Keratinocyte (primary cell): Measurements from ENCODE around the gene SEL1L. TPM values are rescaled to one million over a fixed set of nuclear protein-coding genes. Genes with fewer than 3 reads are reported as not detected.

Experiments used
- DNase-seq: peaks from one replicate; pipeline ENCODE4 v3.0.0-alpha.2; 2011; ENCODE audit warnings: low read depth, missing footprints, low spot score
- FAIRE-seq: peaks from 2 replicates; lab custom pipeline; 2011; peaks lifted over from hg19 to GRCh38; lab: Jason Lieb, UNC
- H2AFZ ChIP-seq: 2 replicates; pipeline ENCODE4 v1.6.0; 2012; ENCODE audit warnings: low read length, control low read depth, inconsistent platforms; ENCODE audit not compliant: control insufficient read depth
- H3K27ac ChIP-seq: 2 replicates; pipeline ENCODE4 v1.5.1; 2011; ENCODE audit warnings: low read length; ENCODE audit not compliant: control insufficient read depth, insufficient read depth
- H3K27me3 ChIP-seq: 3 replicates; pipeline ENCODE4 v1.6.0; 2011; ENCODE audit warnings: low read length; ENCODE audit not compliant: control insufficient read depth, insufficient read depth; ENCODE audit errors: extremely low read depth
- H3K36me3 ChIP-seq, 2 experiments: 2 replicates in 1 of 2; 3 replicates in 1 of 2; pipeline ENCODE4 v1.5.1; 2011; ENCODE audit warnings: low read length in 2 of 2, mild to moderate bottlenecking in 1 of 2; ENCODE audit not compliant: control insufficient read depth in 2 of 2, insufficient read depth in 2 of 2; ENCODE audit errors: extremely low read depth in 1 of 2
- H3K4me1 ChIP-seq: 3 replicates; pipeline ENCODE4 v1.5.1; 2011; ENCODE audit warnings: low read length; ENCODE audit not compliant: control insufficient read depth, insufficient read depth; ENCODE audit errors: extremely low read depth
- H3K4me2 ChIP-seq: 3 replicates; pipeline ENCODE4 v1.6.0; 2011; ENCODE audit warnings: low read depth, low read length; ENCODE audit not compliant: control insufficient read depth, insufficient read depth; ENCODE audit errors: extremely low read depth
- H3K4me3 ChIP-seq, 3 experiments: fragments of 200-600 bp in 1 of 3; sonication (generic) in 1 of 3; 2 replicates in 2 of 3; 3 replicates in 1 of 3; pipeline ENCODE4 v1.5.1; 2011 to 2016; ENCODE audit warnings: low read length in 3 of 3, mild to moderate bottlenecking in 3 of 3, control low read depth in 2 of 3, inconsistent platforms in 1 of 3, low read depth in 1 of 3, mixed read lengths in 1 of 3, mixed run types in 1 of 3, moderate library complexity in 1 of 3; ENCODE audit not compliant: control insufficient read depth in 2 of 3, insufficient read depth in 2 of 3; ENCODE audit errors: extremely low read depth in 1 of 3
- H3K79me2 ChIP-seq: 2 replicates; pipeline ENCODE4 v1.6.0; 2012; ENCODE audit warnings: low read length; ENCODE audit not compliant: control insufficient read depth, insufficient read depth
- H3K9ac ChIP-seq: 3 replicates; pipeline ENCODE4 v1.6.0; 2011; ENCODE audit warnings: low read length; ENCODE audit not compliant: control insufficient read depth, insufficient read depth; ENCODE audit errors: extremely low read depth
- H3K9me1 ChIP-seq: 3 replicates; pipeline ENCODE4 v1.6.0; 2011; ENCODE audit warnings: low read length; ENCODE audit not compliant: control insufficient read depth, insufficient read depth; ENCODE audit errors: extremely low read depth
- H3K9me3 ChIP-seq: 2 replicates; pipeline ENCODE4 v1.5.1; 2012; ENCODE audit warnings: low read depth, low read length; ENCODE audit not compliant: control insufficient read depth
- H4K20me1 ChIP-seq: 3 replicates; pipeline ENCODE4 v1.6.0; 2011; ENCODE audit warnings: low read length; ENCODE audit not compliant: control insufficient read depth, insufficient read depth; ENCODE audit errors: extremely low read depth
- EZH2 ChIP-seq: IDR thresholded peaks from one replicate; pipeline ENCODE4 v1.6.1; 2012; ENCODE audit warnings: inconsistent platforms, mild to moderate bottlenecking, low read length, moderate library complexity
- dilution Hi-C: fragments of 300-500 bp; cut with MboI; formaldehyde crosslinking; loops from one replicate; pipeline ENCODE4 v1.7.0; 2020; ENCODE audit warnings: low sequenced_read_pairs; ENCODE audit not compliant: extremely low pct_ligation_motif_present
- polyA plus RNA-seq, 5 experiments: library from polyadenylated mRNA; depleted of rRNA in 3 of 5; stranded (reverse) in 3 of 5; stranded (forward) in 1 of 5; unstranded in 1 of 5; fragments of >200 nt; gene quantifications; 1 replicate in 1 of 5; 2 replicates in 3 of 5; 3 replicates in 1 of 5; pipeline versions ENCODE4 v1.2.1 to v1.2.3, GENCODE V29; 2011 to 2012; ENCODE audit warnings: missing spikeins in 2 of 5, low read depth in 1 of 5, low replicate concordance in 1 of 5
- TF ChIP-seq, protein P1 (sequence below), 3 experiments: IDR thresholded peaks in 1 of 3; conservative IDR thresholded peaks in 1 of 3; optimal IDR thresholded peaks in 1 of 3; 2 replicates in 2 of 3; 3 replicates in 1 of 3; pipeline versions ENCODE3 to v1.5.1; 2011; ENCODE audit warnings: low read length in 3 of 3, mild to moderate bottlenecking in 3 of 3, moderate library complexity in 2 of 3, control low read depth in 1 of 3, inconsistent platforms in 1 of 3; ENCODE audit not compliant: insufficient read depth in 2 of 3; ENCODE audit errors: extremely low read depth in 1 of 3

SEL1L gene
- polyA plus RNA-seq, 1 donor (not counting 4 experiments of a cell fraction or from before 2014, with no cell fraction given): 19.7 TPM

GRCh38 chr14:81437244-81437643, 96.4 kb downstream of the SEL1L start:
- Histone ChIP-seq H3K9me3 (no peaks in the 10 kb centered on the region), H2AFZ (no peak overlapping the region), H3K4me2 (peak overlapping the region; percentile 92), H3K79me2 (peaks cover 14% of the 10 kb centered on the region), H3K4me3 (no peak overlapping the region), H3K27me3 (peaks cover 4% of the 10 kb centered on the region), H3K4me1 (peaks cover 21% of the 10 kb centered on the region), H3K9ac (no peak overlapping the region), H3K36me3 (no peaks in the 10 kb centered on the region), H4K20me1 (no peaks in the 10 kb centered on the region), H3K9me1 (peaks cover 5% of the 10 kb centered on the region), H3K27ac (no peak overlapping the region)
- DNase-seq (no peak), FAIRE-seq (no peak)
- dilution Hi-C loops: no loop called here
- TF ChIP-seq EZH2: no peak
- TF ChIP-seq, protein P1, sequence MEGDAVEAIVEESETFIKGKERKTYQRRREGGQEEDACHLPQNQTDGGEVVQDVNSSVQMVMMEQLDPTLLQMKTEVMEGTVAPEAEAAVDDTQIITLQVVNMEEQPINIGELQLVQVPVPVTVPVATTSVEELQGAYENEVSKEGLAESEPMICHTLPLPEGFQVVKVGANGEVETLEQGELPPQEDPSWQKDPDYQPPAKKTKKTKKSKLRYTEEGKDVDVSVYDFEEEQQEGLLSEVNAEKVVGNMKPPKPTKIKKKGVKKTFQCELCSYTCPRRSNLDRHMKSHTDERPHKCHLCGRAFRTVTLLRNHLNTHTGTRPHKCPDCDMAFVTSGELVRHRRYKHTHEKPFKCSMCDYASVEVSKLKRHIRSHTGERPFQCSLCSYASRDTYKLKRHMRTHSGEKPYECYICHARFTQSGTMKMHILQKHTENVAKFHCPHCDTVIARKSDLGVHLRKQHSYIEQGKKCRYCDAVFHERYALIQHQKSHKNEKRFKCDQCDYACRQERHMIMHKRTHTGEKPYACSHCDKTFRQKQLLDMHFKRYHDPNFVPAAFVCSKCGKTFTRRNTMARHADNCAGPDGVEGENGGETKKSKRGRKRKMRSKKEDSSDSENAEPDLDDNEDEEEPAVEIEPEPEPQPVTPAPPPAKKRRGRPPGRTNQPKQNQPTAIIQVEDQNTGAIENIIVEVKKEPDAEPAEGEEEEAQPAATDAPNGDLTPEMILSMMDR (optimal IDR thresholded peaks at IDR 0.05 in 1 of 3, IDR thresholded peaks at IDR 0.05 in 1 of 3, conservative IDR thresholded peaks at IDR 0.05 in 1 of 3; ENCODE audit: extremely low read depth in 1 of 3, insufficient read depth in 2 of 3, low read length in 3 of 3): no peak

DNA sequence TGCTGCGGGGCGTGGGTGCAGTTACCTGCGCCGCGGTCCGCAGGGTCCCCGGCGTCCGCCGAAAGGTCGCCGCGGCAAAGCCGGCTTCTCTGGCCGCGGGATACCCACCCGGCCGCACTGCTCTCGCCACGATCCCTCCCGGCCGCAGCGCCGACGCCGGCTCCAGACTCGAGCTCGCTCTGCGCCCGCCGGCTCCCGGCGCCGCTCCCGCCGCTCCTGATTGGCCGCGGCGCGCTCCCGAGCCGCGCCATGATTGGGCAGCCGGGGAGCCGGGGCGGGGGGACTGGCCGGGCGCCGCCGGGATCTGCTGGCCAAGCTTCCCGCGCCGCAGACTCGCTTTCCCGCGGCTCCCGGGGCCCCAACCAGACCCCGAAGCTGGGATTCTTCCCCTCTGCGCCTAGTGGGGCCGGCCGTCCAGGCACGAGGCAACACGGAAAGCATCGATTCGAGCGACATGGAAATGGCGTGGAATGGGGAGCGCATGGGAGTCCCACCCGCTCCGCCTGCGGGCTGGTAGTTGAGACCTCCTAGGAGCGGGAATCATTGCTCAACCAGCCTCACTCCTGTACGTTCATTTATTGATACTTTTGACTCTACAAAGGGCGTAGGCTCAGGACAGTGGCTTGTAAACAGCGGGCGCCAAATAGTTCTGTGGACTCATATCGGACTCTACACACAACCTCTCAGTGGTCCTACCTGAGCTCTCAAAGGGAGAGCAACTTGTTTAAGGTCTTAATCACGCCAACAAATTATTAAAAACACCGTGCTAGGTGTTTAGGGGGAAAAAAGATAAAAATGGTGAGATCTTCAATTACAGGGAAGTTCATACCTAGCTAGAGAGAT, 97.1 kb downstream of the SEL1L start:
- no peak overlapping the region for H3K27ac ChIP-seq

More for the DNA sequence above, 97.1 kb downstream of the SEL1L start:
- no peak for FAIRE-seq
- peak overlapping the region; percentile 81 for H3K9ac ChIP-seq
- H3K4me1 ChIP-seq: peaks cover 28% of the 10 kb centered on the region
- peaks cover 4% of the 10 kb centered on the region for H3K27me3 ChIP-seq
- dilution Hi-C loops: no loop called here
- H3K9me1 ChIP-seq: peaks cover 5% of the 10 kb centered on the region
- peak overlapping the region; percentile 92 for H3K4me2 ChIP-seq
- no peak for TF ChIP-seq EZH2
- TF ChIP-seq, protein P1 (optimal IDR thresholded peaks at IDR 0.05 in 1 of 3, IDR thresholded peaks at IDR 0.05 in 1 of 3, conservative IDR thresholded peaks at IDR 0.05 in 1 of 3; ENCODE audit: extremely low read depth in 1 of 3, insufficient read depth in 2 of 3, low read length in 3 of 3): no peak
- H4K20me1 ChIP-seq: peaks cover 2% of the 10 kb centered on the region
- peak overlapping the region; percentile 61 to 80 (median 72) for H3K4me3 ChIP-seq
- H2AFZ ChIP-seq: peak overlapping the region; percentile 96
- peaks cover 14% of the 10 kb centered on the region for H3K79me2 ChIP-seq
- H3K36me3 ChIP-seq: no peaks in the 10 kb centered on the region
- H3K9me3 ChIP-seq: no peaks in the 10 kb centered on the region
- DNase-seq: no peak
